NT2/D1 (cell line): ENCODE data around the gene SHISAL1.
"Not testable (repeated sequence)": the region's sequence is repeated elsewhere in the genome, so short reads cannot be mapped to it uniquely, and the experiment has no call there.

Experiments used
- DNase-seq: peaks from one replicate; pipeline ENCODE4 v3.0.0-alpha.2; 2011; ENCODE audit warnings: low read depth, low spot score
- H3K27me3 ChIP-seq: 2 replicates; pipeline ENCODE4 v1.6.0; 2011; ENCODE audit warnings: mild to moderate bottlenecking; ENCODE audit not compliant: insufficient read length, insufficient read depth
- H3K36me3 ChIP-seq: 2 replicates; pipeline ENCODE4 v1.6.1; 2011; ENCODE audit warnings: mild to moderate bottlenecking, low read length, mixed read lengths; ENCODE audit not compliant: insufficient read depth, insufficient read length
- H3K4me1 ChIP-seq: 2 replicates; pipeline ENCODE4 v1.5.1; 2011; ENCODE audit not compliant: insufficient read depth, insufficient read length
- H3K4me3 ChIP-seq: 2 replicates; pipeline ENCODE4 v1.5.1; 2011; ENCODE audit warnings: low read depth; ENCODE audit not compliant: insufficient read length
- H3K9ac ChIP-seq: 2 replicates; pipeline ENCODE4 v1.6.0; 2011; ENCODE audit warnings: low read depth; ENCODE audit not compliant: insufficient read length
- H3K9me3 ChIP-seq: 2 replicates; pipeline ENCODE4 v1.5.1; 2011; ENCODE audit warnings: mild to moderate bottlenecking, low read length; ENCODE audit not compliant: insufficient read depth
- SUZ12 ChIP-seq: IDR thresholded peaks from 2 replicates; pipeline ENCODE4 v1.6.1; 2011; ENCODE audit not compliant: insufficient read length, insufficient read depth; ENCODE audit errors: extremely low read depth
- YY1 ChIP-seq: IDR thresholded peaks from 2 replicates; pipeline ENCODE4 v1.6.1; 2011; ENCODE audit not compliant: insufficient read length, insufficient read depth
- ZNF274 ChIP-seq: IDR thresholded peaks from 2 replicates; pipeline ENCODE4 v1.6.1; 2011; ENCODE audit warnings: mild to moderate bottlenecking, low read depth, low read length

Gene SHISAL1

GRCh38 chr22:44305888-44306287, 6.9 kb downstream of the SHISAL1 start:
- no peak for DNase-seq
- Histone ChIP-seq H3K27me3 (no peaks in the 10 kb centered on the region), H3K9me3 (no peaks in the 10 kb centered on the region), H3K4me3 (no peak overlapping the region), H3K4me1 (peaks cover 9% of the 10 kb centered on the region), H3K36me3 (no peaks in the 10 kb centered on the region), H3K9ac (peak overlapping the region; percentile 8)
- TF ChIP-seq YY1 (no peak), ZNF274 (no peak)

GRCh38 chr22:44305455-44305854, 7.3 kb downstream of the SHISAL1 start:
- no peak for DNase-seq
- Histone ChIP-seq H3K27me3 (no peaks in the 10 kb centered on the region), H3K9ac (peak overlapping the region; percentile 8), H3K36me3 (no peaks in the 10 kb centered on the region), H3K4me1 (peaks cover 9% of the 10 kb centered on the region), H3K9me3 (no peaks in the 10 kb centered on the region), H3K4me3 (no peak overlapping the region)
- no peak for TF ChIP-seq SUZ12
- TF ChIP-seq ZNF274: no peak
- no peak for TF ChIP-seq YY1

- H3K9me3 ChIP-seq: no peaks in the 10 kb centered on the region
- DNase-seq: no peak
- H3K27me3 ChIP-seq: no peaks in the 10 kb centered on the region
- H3K4me3 ChIP-seq: no peak overlapping the region
- H3K9ac ChIP-seq: no peak overlapping the region
- H3K36me3 ChIP-seq: no peaks in the 10 kb centered on the region
- TF ChIP-seq ZNF274: no peak
- no peak for TF ChIP-seq YY1
- TF ChIP-seq SUZ12: no peak
- H3K4me1 ChIP-seq: peaks cover 9% of the 10 kb centered on the region
Observed at GRCh38 chr22:44304911-44305310, 7.8 kb downstream of the SHISAL1 start.

- no peaks in the 10 kb centered on the region for H3K9me3 ChIP-seq
- no peak overlapping the region for H3K9ac ChIP-seq
- DNase-seq: peak; percentile 18
- H3K27me3 ChIP-seq: no peaks in the 10 kb centered on the region
- TF ChIP-seq ZNF274 (no peak), YY1 (no peak), SUZ12 (no peak)
- H3K4me3 ChIP-seq: no peak overlapping the region
- peaks cover 7% of the 10 kb centered on the region for H3K4me1 ChIP-seq
- no peaks in the 10 kb centered on the region for H3K36me3 ChIP-seq
Observed at GRCh38 chr22:44304354-44304753, 8.4 kb downstream of the SHISAL1 start.

- not testable (repeated sequence) for DNase-seq, H3K9me3 ChIP-seq, H3K4me3 ChIP-seq, H3K36me3 ChIP-seq, H3K27me3 ChIP-seq, H3K9ac ChIP-seq
- H3K4me1 ChIP-seq: peaks cover 14% of the 10 kb centered on the region
Observed at GRCh38 chr22:44302363-44302762, 10.4 kb downstream of the SHISAL1 start.

GRCh38 chr22:44301039-44301438, 11.7 kb downstream of the SHISAL1 start:
- no peaks in the 10 kb centered on the region for H3K36me3 ChIP-seq
- no peak overlapping the region for H3K4me3 ChIP-seq
- no peaks in the 10 kb centered on the region for H3K27me3 ChIP-seq
- no peak overlapping the region for H3K9ac ChIP-seq
- TF ChIP-seq YY1 (no peak), SUZ12 (no peak), ZNF274 (no peak)
- no peak for DNase-seq
- H3K9me3 ChIP-seq: no peaks in the 10 kb centered on the region
- H3K4me1 ChIP-seq: peaks cover 14% of the 10 kb centered on the region

- peaks cover 11% of the 10 kb centered on the region; the same call in 1 of the 2 replicates for H3K9me3 ChIP-seq
- no peak overlapping the region for H3K9ac ChIP-seq
- TF ChIP-seq ZNF274 (no peak), SUZ12 (no peak), YY1 (no peak)
- H3K27me3 ChIP-seq: no peaks in the 10 kb centered on the region
- H3K4me3 ChIP-seq: no peak overlapping the region
- H3K36me3 ChIP-seq: no peaks in the 10 kb centered on the region
- no peak for DNase-seq
- peaks cover 9% of the 10 kb centered on the region for H3K4me1 ChIP-seq
Observed at GRCh38 chr22:44299124-44299523, 13.6 kb downstream of the SHISAL1 start.
